SK-N-SH treated with all-trans-retinoic acid at 6 μM for 48 hours (cell line): ENCODE measurements around the gene MMS19.

Experiments
- CREB5 ChIP-seq: fragments of 250-450 bp; sonication (Bioruptor Pico); IDR thresholded peaks from 2 replicates; pipeline ENCODE4 v1.5.1; 2020; ENCODE audit warnings: low read depth, mild to moderate bottlenecking, moderate library complexity
- CSDC2 ChIP-seq: fragments of 250-450 bp; sonication (Bioruptor Pico); IDR thresholded peaks from 2 replicates; pipeline ENCODE4 v1.5.0; 2020; ENCODE audit warnings: mild to moderate bottlenecking, moderate library complexity
- GLIS3 ChIP-seq: fragments of 250-450 bp; sonication (Bioruptor Pico); IDR thresholded peaks from 2 replicates; pipeline ENCODE4 v1.5.0; 2020; ENCODE audit warnings: mild to moderate bottlenecking, moderate library complexity
- PATZ1 ChIP-seq: fragments of 250-450 bp; sonication (Bioruptor Pico); IDR thresholded peaks from 2 replicates; pipeline ENCODE4 v1.8.0; 2020; ENCODE audit warnings: mild to moderate bottlenecking, moderate library complexity, borderline replicate concordance
- POU6F1 ChIP-seq: fragments of 250-450 bp; sonication (Bioruptor Pico); IDR thresholded peaks from 2 replicates; pipeline ENCODE4 v1.8.0; 2021; ENCODE audit warnings: low read depth, mild to moderate bottlenecking, moderate library complexity, borderline replicate concordance
- ZFP3 ChIP-seq: fragments of 250-450 bp; sonication (Bioruptor Pico); IDR thresholded peaks from 2 replicates; pipeline ENCODE4 v1.5.0; 2020; ENCODE audit warnings: mild to moderate bottlenecking, moderate library complexity
- ZNF70 ChIP-seq: fragments of 450-650 bp; formaldehyde crosslinking; IDR thresholded peaks from 2 replicates; pipeline ENCODE4 v1.5.0; 2020; ENCODE audit warnings: mild to moderate bottlenecking, moderate library complexity

GRCh38 chr10:97456686-97457065 lies 41.5 kb downstream of the MMS19 start:
- TF ChIP-seq GLIS3 (no peak), CSDC2 (CRISPR knock-in tag) (no peak), CREB5 (CRISPR knock-in tag) (no peak), ZFP3 (no peak), PATZ1 (CRISPR knock-in tag) (no peak), POU6F1 (no peak), ZNF70 (CRISPR knock-in tag) (no peak)
